Right ventricle myocardium inferior (tissue), 1 donor: Measurements from ENCODE around the gene DAZAP1. TPM values are rescaled to one million over a fixed set of nuclear protein-coding genes. Genes with fewer than 3 reads are reported as not detected.
"Not testable (repeated sequence)": the region's sequence is repeated elsewhere in the genome, so short reads cannot be mapped to it uniquely, and the experiment has no call there.

Source experiments
- ATAC-seq: fragments of 200-7000 bp; cut with Tn5 transposase; one replicate; pipeline ENCODE4 v1.9.1; 2020; ENCODE audit warnings: mild to moderate bottlenecking, moderate library complexity
- DNase-seq: peaks from one replicate; pipeline ENCODE4 v3.0.0; 2021; ENCODE audit errors: missing footprints
- intact Hi-C: fragments of 100-400 bp; cut with DNase I; formaldehyde crosslinking; loops from one replicate; pipeline ENCODE4 v1.11.0; 2022
- total RNA-seq: library from RNA; stranded (reverse); fragmentation: NEBNext Ultra II Directional; extraction: Animal tissue kit (Norgen Biotek cat#: 25700); gene quantifications from one replicate; pipeline ENCODE4 v1.2.1, GENCODE V29; 2021
- donor health status: DM: no; HTN: yes; CAD: no; lungs with severe emphysema.

The DAZAP1 gene
- total RNA-seq, 1 donor from 2014 or later, result 88.4 TPM

DNA sequence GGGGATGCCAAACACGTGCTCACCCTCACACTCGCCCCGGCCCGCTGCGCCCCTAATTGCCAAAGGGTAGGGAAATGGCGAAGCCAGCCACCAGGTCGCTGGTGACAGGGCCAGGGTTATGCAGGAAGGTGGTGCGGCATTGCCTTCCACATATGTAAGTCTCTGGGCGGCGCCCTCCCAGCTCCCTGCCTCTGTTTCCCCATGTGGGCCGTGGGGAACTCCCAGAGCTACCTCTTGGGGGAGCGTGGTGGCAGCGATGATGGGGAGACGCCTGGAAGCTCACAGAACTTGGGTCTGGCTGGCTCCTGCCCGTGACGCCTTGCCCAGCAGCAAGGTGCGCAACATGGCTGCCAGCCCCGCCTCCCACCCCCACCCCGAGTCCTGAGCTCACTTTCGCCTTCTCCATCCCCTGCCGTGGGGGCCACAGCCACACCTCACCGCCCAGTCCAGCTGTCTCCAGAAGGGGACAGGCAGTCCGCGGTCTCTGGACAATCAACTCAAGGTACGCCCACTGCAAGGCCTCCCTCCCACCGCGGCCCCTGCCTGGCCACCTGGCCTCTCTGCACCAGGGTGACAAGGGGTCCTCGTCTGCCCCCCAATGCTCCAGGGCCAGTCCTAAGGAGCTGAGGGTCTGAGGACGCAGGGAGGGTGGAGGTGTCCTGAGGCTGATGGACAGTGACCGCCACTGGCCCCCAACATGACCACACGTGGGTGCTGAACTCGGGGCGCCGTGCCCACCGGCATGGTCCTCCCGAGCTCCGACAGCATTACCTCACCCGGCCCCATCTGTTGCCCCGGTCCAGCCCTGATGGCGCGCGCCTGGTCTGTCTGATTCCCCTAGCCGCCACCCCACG is 65.1 kb downstream of the DAZAP1 start:
- ATAC-seq (no peak), DNase-seq (peak; percentile 64)
- intact Hi-C loops, result no loop called here

GRCh38 chr19:1473085-1473851 is 65.9 kb downstream of the DAZAP1 start:
- ATAC-seq (no peak), DNase-seq (peak; percentile 2)
- intact Hi-C loops, result no loop called here

GRCh38 chr19:1474011-1474764 is 66.8 kb downstream of the DAZAP1 start:
- DNase-seq, result peak; percentile 68
- no peak for ATAC-seq
- intact Hi-C loops, result no loop called here

DNA sequence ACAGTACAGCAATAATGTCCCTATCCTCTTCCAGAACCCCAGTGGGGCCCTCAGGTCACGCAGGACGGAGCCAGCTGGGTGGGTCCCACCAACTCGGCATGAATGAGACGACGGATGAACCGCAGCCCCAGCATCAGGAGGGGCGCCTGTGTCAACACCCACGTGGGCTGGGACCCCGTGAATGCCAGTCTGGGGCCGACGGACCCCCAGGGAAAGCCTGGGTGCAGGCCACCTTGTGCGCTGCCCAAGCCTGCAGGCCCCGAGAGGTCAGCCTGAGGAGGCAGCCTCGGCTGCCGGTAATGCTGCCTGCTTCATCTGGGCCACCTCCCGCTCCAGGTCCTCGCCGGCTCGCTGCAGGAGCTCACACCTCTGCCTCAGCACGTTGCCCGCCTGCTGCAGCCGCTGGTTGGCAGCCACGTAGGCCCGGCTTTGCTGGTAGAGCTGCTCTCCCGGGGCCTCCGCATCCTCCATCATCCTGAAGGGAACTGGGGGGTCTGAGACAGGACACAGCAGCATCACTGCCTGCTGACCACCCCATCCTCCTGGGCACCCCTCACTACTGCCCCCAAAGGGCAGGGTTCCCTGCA is 67.5 kb downstream of the DAZAP1 start:
- ATAC-seq, result no peak
- intact Hi-C loops, result no loop called here
- DNase-seq, result peak; percentile 63

GRCh38 chr19:1475751-1476437 is 68.5 kb downstream of the DAZAP1 start:
- peak; percentile 56 for DNase-seq
- ATAC-seq, result no peak
- intact Hi-C loops, result no loop called here

GRCh38 chr19:1477056-1477455 is 69.7 kb downstream of the DAZAP1 start:
- peak; percentile 4 for DNase-seq
- intact Hi-C loops, ATAC-seq: not testable (repeated sequence)

GRCh38 chr19:1478934-1479707 is 71.7 kb downstream of the DAZAP1 start, which contains the start of gene C19orf25:
TSS of gene C19orf25 (minus strand) at chr19:1479215. CDS start at chr19:1478903, 312 bp downstream.
- intact Hi-C loops, result loop anchor here (1.0 kb wide), 1 partner anchor 11 kb away; the partner anchor contains the start of gene PCSK4
- ATAC-seq (peak; percentile 96), DNase-seq (peak; percentile 97)

GRCh38 chr19:1481224-1481892 is 74.0 kb downstream of the DAZAP1 start:
- DNase-seq (peak; percentile 53), ATAC-seq (no peak)
- intact Hi-C loops, result no loop called here

GRCh38 chr19:1481893-1482360 is 74.5 kb downstream of the DAZAP1 start:
- DNase-seq (peak; percentile 61), ATAC-seq (no peak)
- intact Hi-C loops, result no loop called here

DNA sequence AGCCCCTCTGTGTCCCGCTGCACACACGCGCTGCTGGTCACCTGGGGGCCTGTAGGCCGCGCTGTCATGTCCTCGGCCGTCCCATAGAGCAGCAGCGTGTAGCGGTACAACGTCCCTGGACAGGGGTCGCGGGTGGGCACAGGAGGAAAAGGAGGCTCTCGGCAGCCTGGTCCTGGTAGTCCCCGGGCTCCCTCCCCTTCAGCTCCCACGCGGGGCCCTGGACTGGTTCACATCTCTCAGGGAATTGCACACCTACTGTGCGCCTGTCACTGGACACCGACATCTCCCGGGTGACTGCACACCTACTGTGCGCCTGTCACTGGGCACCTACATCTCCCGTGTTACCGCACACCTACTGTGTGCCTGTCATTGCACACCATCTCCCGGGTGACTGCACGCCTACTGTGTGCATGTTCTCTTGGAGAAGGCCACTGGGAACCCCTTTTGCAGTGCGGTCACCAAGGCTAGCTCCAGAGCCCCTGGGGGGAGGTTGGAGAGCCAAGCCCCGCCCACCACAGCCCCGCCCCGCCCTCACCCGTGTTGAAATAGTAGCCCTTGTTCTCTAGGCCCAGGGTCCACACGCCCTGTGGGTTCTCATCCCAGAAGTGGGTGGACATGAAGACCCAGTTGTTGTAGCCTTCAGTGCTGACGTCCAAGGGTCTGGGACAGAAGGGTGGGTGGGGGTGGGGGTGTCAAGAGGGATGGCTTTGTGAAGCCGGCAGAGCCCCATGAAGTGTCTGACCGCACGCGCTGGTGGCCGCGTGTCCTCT is 75.2 kb downstream of the DAZAP1 start:
- intact Hi-C loops, result no loop called here
- DNase-seq (peak; percentile 51), ATAC-seq (no peak)

- intact Hi-C loops, result no loop called here
- no peak for ATAC-seq
- peak; percentile 62 for DNase-seq
Observed at GRCh38 chr19:1483131-1483978, 76.0 kb downstream of the DAZAP1 start.

GRCh38 chr19:1483979-1484428 is 76.6 kb downstream of the DAZAP1 start:
- no peak for ATAC-seq
- intact Hi-C loops, result no loop called here
- peak; percentile 45 for DNase-seq
